Ishikawa (cell line): ENCODE measurements around the gene DIAPH2.

ENCODE experiments used
- EGR1 ChIP-seq: IDR thresholded peaks from 2 replicates; pipeline ENCODE4 v1.6.1; 2012
- TEAD4 ChIP-seq: IDR thresholded peaks from 2 replicates; pipeline ENCODE4 v1.6.1; 2012

GRCh38 chrX:97564496-97564895 is 879.9 kb downstream of the DIAPH2 start:
- TF ChIP-seq TEAD4 (no peak), EGR1 (no peak)
